HepG2 (cell line): ENCODE results near the gene FUT6. TPM values are rescaled to one million over a fixed set of nuclear protein-coding genes. Genes with fewer than 3 reads are reported as not detected.

ENCODE experiments used
- ARID5B ChIP-seq: IDR thresholded peaks from 2 replicates; pipeline ENCODE4 v1.4.0; 2020; ENCODE audit warnings: mild to moderate bottlenecking, missing genetic modification reagents
- ASH2L ChIP-seq: fragments of 300-600, 200-600 bp; sonication (generic); IDR thresholded peaks from 2 replicates; pipeline ENCODE4 v1.7.0; 2017; ENCODE audit warnings: low read depth, mild to moderate bottlenecking, moderate library complexity, mixed read lengths, low read length; ENCODE audit not compliant: insufficient read length
- HDAC1 ChIP-seq: sonication (generic); formaldehyde crosslinking; IDR thresholded peaks from 2 replicates; pipeline ENCODE4 v1.5.1; 2020; ENCODE audit warnings: mild to moderate bottlenecking, missing genetic modification reagents
- MYPOP ChIP-seq: sonication (generic); formaldehyde crosslinking; IDR thresholded peaks from 2 replicates; pipeline ENCODE4 v1.8.1; 2023; ENCODE audit warnings: mild to moderate bottlenecking, moderate library complexity, missing genetic modification reagents
- REL ChIP-seq: sonication (generic); formaldehyde crosslinking; conservative IDR thresholded peaks from 2 replicates; pipeline ENCODE4 v1.8.0; 2022; ENCODE audit warnings: mild to moderate bottlenecking, missing genetic modification reagents, moderate library complexity
- SETDB1 ChIP-seq: sonication (generic); formaldehyde crosslinking; IDR thresholded peaks from 2 replicates; pipeline ENCODE4 v1.5.1; 2020; ENCODE audit warnings: missing genetic modification reagents, mild to moderate bottlenecking, borderline replicate concordance
- TBX3 ChIP-seq: fragments of 450-650 bp; IDR thresholded peaks from 2 replicates; pipeline ENCODE4 v1.6.1; 2017; ENCODE audit warnings: antibody characterized with exemption, mild to moderate bottlenecking, inconsistent platforms, borderline replicate concordance
- ZBTB40 ChIP-seq, 2 experiments: fragments of 450-650 bp in 1 of 2; sonication (generic) in 1 of 2; formaldehyde crosslinking in 1 of 2; IDR thresholded peaks; 2 replicates each; pipeline versions ENCODE4 v1.6.1 to v1.8.0; 2016 to 2022; ENCODE audit warnings: antibody characterized with exemption in 1 of 2, mild to moderate bottlenecking in 1 of 2, missing genetic modification reagents in 1 of 2
- ZFY ChIP-seq: sonication (generic); formaldehyde crosslinking; IDR thresholded peaks from 2 replicates; pipeline ENCODE4 v1.4.0; 2020; ENCODE audit warnings: missing genetic modification reagents
- ZNF276 ChIP-seq: sonication (generic); formaldehyde crosslinking; IDR thresholded peaks from 2 replicates; pipeline ENCODE4 v1.4.0; 2020; ENCODE audit warnings: mild to moderate bottlenecking, low read depth, missing genetic modification reagents
- ZNF33A ChIP-seq: sonication (generic); formaldehyde crosslinking; IDR thresholded peaks from 2 replicates; pipeline ENCODE4 v1.5.1; 2020; ENCODE audit warnings: missing genetic modification reagents, mild to moderate bottlenecking, moderate library complexity, borderline replicate concordance
- ZNF670 ChIP-seq: sonication (generic); formaldehyde crosslinking; IDR thresholded peaks from 2 replicates; pipeline ENCODE4 v1.8.0; 2022; ENCODE audit warnings: mild to moderate bottlenecking, missing genetic modification reagents, borderline replicate concordance
- polyA plus RNA-seq, 8 experiments: library from polyadenylated mRNA; depleted of rRNA in 3 of 8; stranded (reverse) in 7 of 8; unstranded in 1 of 8; fragments of >200 nt; fragmentation: Illumina TruSeq in 4 of 8; extraction: Trizol in 4 of 8; gene quantifications; 2 replicates each; pipeline versions ENCODE4 v1.2.1 to v1.2.3, GENCODE V29; 2011 to 2016; ENCODE audit warnings: low read depth in 4 of 8, missing spikeins in 1 of 8, mixed read lengths in 1 of 8; ENCODE audit not compliant: insufficient read depth in 1 of 8
- total RNA-seq, 5 experiments: library from RNA; depleted of rRNA; stranded (reverse); fragments of >200 nt; fragmentation: Illumina TruSeq; extraction: Trizol; gene quantifications; 2 replicates each; pipeline ENCODE4 v1.2.3, GENCODE V29; 2016; ENCODE audit warnings: low read depth in 1 of 5

FUT6 gene
- total and polyA plus RNA-seq, 2 of the 13 experiments (the other 11 are each of a cell fraction or from before 2014, with no cell fraction given) = 8.2 to 27.7 TPM

GRCh38 chr19:5870986-5871394 is 31.5 kb upstream of the FUT6 start (continued):
- TF ChIP-seq ARID5B (CRISPR knock-in tag) (peak; percentile 98), SETDB1 (CRISPR knock-in tag) (no peak), ZFY (CRISPR knock-in tag) (no peak), HDAC1 (CRISPR knock-in tag) (peak; percentile 86), ZBTB40 (IDR thresholded peaks at IDR 0.05) (no peak), ZBTB40 (CRISPR knock-in tag; IDR thresholded peaks at IDR 0.05) (no peak; the same call in 1 of the 2 replicates), ZNF276 (CRISPR knock-in tag) (no peak), ZNF33A (CRISPR knock-in tag) (no peak), MYPOP (peak; percentile 86; the same call in 1 of the 2 replicates), TBX3 (peak; percentile 78), ZNF670 (CRISPR knock-in tag) (no peak), REL (CRISPR knock-in tag) (peak; percentile 56; the same call in 1 of the 2 replicates), ASH2L (peak; percentile 48)
